B cell (primary cell): ENCODE data around the gene CFAP74. TPM values are rescaled to one million over a fixed set of nuclear protein-coding genes. Genes with fewer than 3 reads are reported as not detected.

Experiments
- ATAC-seq: fragments of 200-7000 bp; cut with Tn5 transposase; one replicate; pipeline ENCODE4 v1.10.0; 2021; ENCODE audit warnings: low read depth, mild to moderate bottlenecking, moderate number of reproducible peaks, moderate library complexity
- CTCF ChIA-PET: fragments of 350-600 bp; sonication (Branson Sonifier 250); formaldehyde crosslinking; loops from one replicate; lab custom pipeline; 2021; ENCODE audit warnings: antibody characterized with exemption, inconsistent platforms; lab: Charles Lee
- POLR2A ChIA-PET: fragments of 350-600 bp; sonication (Branson Sonifier 250); formaldehyde crosslinking; loops from one replicate; lab custom pipeline; 2021; ENCODE audit warnings: antibody characterized with exemption; lab: Charles Lee
- DNase-seq: peaks from one replicate; pipeline ENCODE4 v3.0.0; 2013
- H2AFZ ChIP-seq: 2 replicates; pipeline ENCODE4 v1.6.1; 2012; ENCODE audit warnings: mild to moderate bottlenecking, low read depth, low read length; ENCODE audit not compliant: insufficient read depth, poor library complexity, severe bottlenecking
- H3K27ac ChIP-seq, 2 donors: 1 replicate in 1 of 2; 2 replicates in 1 of 2; pipeline ENCODE4 v1.5.1; 2012 to 2013; ENCODE audit warnings: low read length in 2 of 2, mild to moderate bottlenecking in 2 of 2, moderate library complexity in 1 of 2
- H3K27me3 ChIP-seq, 4 experiments: fragments of 200-600 bp in 1 of 4; sonication (generic) in 1 of 4; replicated peaks in 1 of 4; 1 replicate in 2 of 4; 2 replicates in 2 of 4; pipeline versions ENCODE4 v1.6.1 to v1.7.0; 2013 to 2016; ENCODE audit warnings: low read length in 3 of 4, mild to moderate bottlenecking in 2 of 4, mixed read lengths in 1 of 4, moderate library complexity in 1 of 4; ENCODE audit not compliant: insufficient read depth in 4 of 4, control insufficient read depth in 3 of 4; ENCODE audit errors: control extremely low read depth in 1 of 4
- H3K36me3 ChIP-seq, 2 experiments: replicated peaks in 1 of 2; 1 replicate in 1 of 2; 2 replicates in 1 of 2; pipeline versions ENCODE4 v1.6.1 to v1.7.1; 2013; ENCODE audit warnings: low read length in 1 of 2; ENCODE audit not compliant: insufficient read depth in 2 of 2, control insufficient read depth in 1 of 2; ENCODE audit errors: control extremely low read depth in 1 of 2, extremely low read depth in 1 of 2
- H3K4me1 ChIP-seq, 2 donors: fragments of 200-600 bp in 1 of 2; sonication (generic) in 1 of 2; 1 replicate in 1 of 2; 2 replicates in 1 of 2; pipeline versions ENCODE4 v1.5.1 to v1.6.1; 2013 to 2017; ENCODE audit warnings: low read length in 2 of 2; ENCODE audit not compliant: control insufficient read depth in 2 of 2, insufficient read depth in 2 of 2
- H3K4me2 ChIP-seq: replicated peaks from 2 replicates; pipeline ENCODE3; 2012; ENCODE audit warnings: mild to moderate bottlenecking, low read depth, low read length; ENCODE audit not compliant: poor library complexity, severe bottlenecking
- H3K4me3 ChIP-seq, 5 experiments: fragments of 200-600 bp in 1 of 5; sonication (generic) in 1 of 5; 1 replicate in 3 of 5; 2 replicates in 2 of 5; pipeline versions ENCODE4 v1.5.1 to v1.7.0; 2011 to 2016; ENCODE audit warnings: low read length in 4 of 5, mild to moderate bottlenecking in 4 of 5, low read depth in 2 of 5, control low read depth in 1 of 5, moderate library complexity in 1 of 5; ENCODE audit not compliant: insufficient read depth in 1 of 5; ENCODE audit errors: control extremely low read depth in 1 of 5, extremely low read depth in 1 of 5
- H3K79me2 ChIP-seq: fragments of 200-600 bp; sonication (generic); one replicate; pipeline ENCODE4 v1.6.0; 2016; ENCODE audit warnings: low read length; ENCODE audit not compliant: control insufficient read depth, insufficient read depth
- H3K9ac ChIP-seq: fragments of 200-600 bp; sonication (generic); 2 replicates; pipeline ENCODE4 v1.6.1; 2017; ENCODE audit warnings: mild to moderate bottlenecking, low read length, moderate library complexity
- H3K9me3 ChIP-seq, 3 donors: one replicate each; pipeline versions ENCODE4 v1.6.1 to v1.7.1; 2013; ENCODE audit warnings: low read length in 2 of 3; ENCODE audit not compliant: control insufficient read depth in 2 of 3, insufficient read depth in 1 of 3; ENCODE audit errors: control extremely low read depth in 1 of 3
- H4K20me1 ChIP-seq: 2 replicates; pipeline ENCODE4 v1.6.0; 2012; ENCODE audit warnings: mild to moderate bottlenecking, low read length; ENCODE audit not compliant: insufficient read depth, control insufficient read depth, poor library complexity, severe bottlenecking
- H3K27ac Mint-ChIP-seq: one replicate; pipeline ENCODE4 v1.8.0; 2021; ENCODE audit warnings: mixed read lengths
- H3K27me3 Mint-ChIP-seq: one replicate; pipeline ENCODE4 v1.8.0; 2021; ENCODE audit warnings: mixed read lengths
- H3K4me1 Mint-ChIP-seq: one replicate; pipeline ENCODE4 v1.8.0; 2021; ENCODE audit warnings: mixed read lengths
- H3K4me3 Mint-ChIP-seq: one replicate; pipeline ENCODE4 v1.8.0; 2021; ENCODE audit warnings: mixed read lengths
- H3K9me3 Mint-ChIP-seq: one replicate; pipeline ENCODE4 v1.8.0; 2022; ENCODE audit warnings: mixed read lengths; ENCODE audit not compliant: insufficient read depth
- CTCF ChIP-seq: fragments of 200-600 bp; IDR thresholded peaks from one replicate; pipeline ENCODE4 v1.8.0; 2022; ENCODE audit warnings: antibody characterized with exemption, mild to moderate bottlenecking
- EZH2 ChIP-seq: IDR thresholded peaks from 2 replicates; pipeline ENCODE4 v1.6.1; 2012; ENCODE audit warnings: borderline replicate concordance, low read depth, mild to moderate bottlenecking, moderate library complexity, low read length; ENCODE audit not compliant: insufficient read depth, poor library complexity, severe bottlenecking
- WGBS: methylation state at CpG from one replicate; pipeline ENCODE4 v1.1.5; 2013; ENCODE audit warnings: missing lambda C conversion rate; ENCODE audit not compliant: insufficient coverage; 5-methylcytosine and 5-hydroxymethylcytosine counted together
- intact Hi-C: fragments of 100-400 bp; cut with micrococcal nuclease; formaldehyde crosslinking; loops from one replicate; pipeline ENCODE4 v1.10.0; 2022
- polyA plus RNA-seq: library from polyadenylated mRNA; depleted of rRNA; stranded (reverse); fragments of >200 nt; gene quantifications from 2 replicates; pipeline ENCODE4 v1.2.3, GENCODE V29; 2012
- total RNA-seq, 2 donors: library from RNA; stranded (reverse); fragments of 120-200 nt in 1 of 2; gene quantifications; 1 replicate in 1 of 2; 2 replicates in 1 of 2; pipeline versions ENCODE4 v1.2.3 to v1.2.4, GENCODE V29; 2013 to 2022

Gene CFAP74
- total and polyA plus RNA-seq, 2 donors (not counting 1 experiment from before 2014, with no cell fraction given) = not detected

GRCh38 chr1:1971688-1972087 is 31.9 kb downstream of the CFAP74 start:
- no peak overlapping the region for H3K9ac ChIP-seq
- DNase-seq = no peak
- peaks cover 0 to 20% (median 0%) of the 10 kb centered on the region in 3 donors for H3K9me3 ChIP-seq
- 93% methylated on average over 21 of the region's 21 CpGs for WGBS
- no peak for ATAC-seq
- no peak for TF ChIP-seq EZH2
- no peak for TF ChIP-seq CTCF
- ChIA-PET CTCF (no interaction called here), POLR2A (no interaction called here)
- H4K20me1 ChIP-seq = no peaks in the 10 kb centered on the region
- H3K4me3 Mint-ChIP-seq = no peak overlapping the region
- H3K79me2 ChIP-seq = no peaks in the 10 kb centered on the region
- H3K9me3 Mint-ChIP-seq = no peaks in the 10 kb centered on the region
- H3K27ac ChIP-seq = no peak overlapping the region
- intact Hi-C loops = no loop called here
- H3K4me1 Mint-ChIP-seq = no peaks in the 10 kb centered on the region
- no peak overlapping the region for H3K27ac Mint-ChIP-seq
- H3K4me3 ChIP-seq = no peak overlapping the region
- H3K4me2 ChIP-seq = no peak overlapping the region
- H3K36me3 ChIP-seq = no peaks in the 10 kb centered on the region
- H3K27me3 Mint-ChIP-seq = peaks cover 8% of the 10 kb centered on the region
- H2AFZ ChIP-seq = no peak overlapping the region
- H3K27me3 ChIP-seq = peaks cover 0 to 6% (median 0%) of the 10 kb centered on the region in 4 experiments
- H3K4me1 ChIP-seq = no peaks in the 10 kb centered on the region

GRCh38 chr1:1971017-1971416 is 32.6 kb downstream of the CFAP74 start:
- H3K4me2 ChIP-seq = no peak overlapping the region
- CTCF ChIA-PET = no interaction called here
- H3K4me1 ChIP-seq = no peaks in the 10 kb centered on the region
- POLR2A ChIA-PET = no interaction called here
- H3K9me3 ChIP-seq = peaks cover 0 to 24% (median 0%) of the 10 kb centered on the region in 3 donors
- 94% methylated on average over 15 of the region's 17 CpGs for WGBS
- ATAC-seq = no peak
- H3K36me3 ChIP-seq = no peaks in the 10 kb centered on the region
- Mint-ChIP-seq H3K4me3 (no peak overlapping the region), H3K4me1 (no peaks in the 10 kb centered on the region), H3K27me3 (peaks cover 8% of the 10 kb centered on the region), H3K9me3 (no peaks in the 10 kb centered on the region), H3K27ac (no peak overlapping the region)
- TF ChIP-seq CTCF (no peak), EZH2 (no peak)
- H3K4me3 ChIP-seq = no peak overlapping the region
- no peak for DNase-seq
- H3K9ac ChIP-seq = no peak overlapping the region
- peaks cover 0 to 5% (median 0%) of the 10 kb centered on the region in 4 experiments for H3K27me3 ChIP-seq
- H3K27ac ChIP-seq = no peak overlapping the region
- H4K20me1 ChIP-seq = no peaks in the 10 kb centered on the region
- no peak overlapping the region for H2AFZ ChIP-seq
- intact Hi-C loops = no loop called here
- no peaks in the 10 kb centered on the region for H3K79me2 ChIP-seq
